GM18502 (cell line): ENCODE results near the gene FHIT.
"Not testable (repeated sequence)": the region's sequence is repeated elsewhere in the genome, so short reads cannot be mapped to it uniquely, and the experiment has no call there.

Experiments
- ATAC-seq: cut with Tn5 transposase; IDR thresholded peaks from one replicate; pipeline ENCODE4 v1.9.1; 2021; ENCODE audit warnings: mild to moderate bottlenecking; ENCODE audit not compliant: unreplicated experiment, poor library complexity

The FHIT gene

DNA sequence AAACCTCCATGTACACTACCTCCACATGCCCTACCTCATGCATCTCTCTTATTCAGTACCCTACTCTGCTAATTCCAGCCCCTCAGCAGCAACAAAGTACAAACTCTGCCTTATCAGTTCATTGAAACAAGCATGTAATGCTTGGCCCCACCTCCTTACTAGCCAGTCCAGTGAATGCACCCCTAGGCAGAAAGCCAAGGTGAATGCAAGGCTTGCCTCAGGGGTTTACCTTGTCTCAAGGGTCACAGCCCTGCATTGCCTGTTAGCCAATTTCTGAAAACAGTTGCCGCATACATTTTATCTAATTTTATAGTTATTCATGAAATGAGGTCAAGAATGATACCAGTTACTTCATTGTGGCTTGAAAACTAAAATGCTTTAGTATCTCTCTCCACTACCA lies 576.4 kb downstream of the FHIT start:
- ATAC-seq = no peak

DNA sequence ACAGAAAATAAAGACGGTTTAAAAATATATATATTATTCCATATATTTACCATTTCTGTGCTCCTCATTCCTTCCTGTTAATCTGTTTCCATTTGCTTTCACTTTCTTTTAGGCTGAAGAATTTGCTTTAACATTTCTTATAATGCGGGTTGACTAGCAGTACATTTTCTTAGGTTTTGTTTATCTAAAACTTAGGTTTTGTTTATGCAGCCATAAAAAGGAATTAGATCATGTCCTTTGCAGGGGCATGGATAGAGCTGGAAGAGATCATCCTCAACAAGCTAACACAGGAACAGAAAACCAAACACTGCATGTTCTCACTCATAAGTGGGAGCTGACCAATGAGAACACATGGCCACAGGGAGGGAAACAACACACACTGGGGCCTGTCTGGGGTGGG lies 578.1 kb downstream of the FHIT start:
- ATAC-seq = no peak

DNA sequence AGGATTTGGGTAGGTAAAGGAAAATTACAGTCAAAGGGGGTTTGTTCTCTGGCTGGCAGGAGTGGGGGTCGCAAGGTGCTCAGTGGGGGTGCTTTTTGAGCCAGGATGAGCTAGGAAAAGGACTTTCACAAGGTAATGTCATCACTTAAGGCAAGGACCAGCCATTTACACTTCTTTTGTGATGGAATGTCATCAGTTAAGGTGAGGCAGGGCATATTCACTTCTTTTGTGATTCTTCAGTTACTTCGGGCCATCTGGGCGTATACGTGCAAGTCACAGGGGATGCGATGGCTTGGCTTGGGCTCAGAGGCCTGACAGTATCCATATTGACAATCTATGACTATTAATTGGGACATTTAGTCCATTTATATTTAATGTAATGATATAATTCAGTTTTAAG lies 578.9 kb downstream of the FHIT start:
- not testable (repeated sequence) for ATAC-seq

DNA sequence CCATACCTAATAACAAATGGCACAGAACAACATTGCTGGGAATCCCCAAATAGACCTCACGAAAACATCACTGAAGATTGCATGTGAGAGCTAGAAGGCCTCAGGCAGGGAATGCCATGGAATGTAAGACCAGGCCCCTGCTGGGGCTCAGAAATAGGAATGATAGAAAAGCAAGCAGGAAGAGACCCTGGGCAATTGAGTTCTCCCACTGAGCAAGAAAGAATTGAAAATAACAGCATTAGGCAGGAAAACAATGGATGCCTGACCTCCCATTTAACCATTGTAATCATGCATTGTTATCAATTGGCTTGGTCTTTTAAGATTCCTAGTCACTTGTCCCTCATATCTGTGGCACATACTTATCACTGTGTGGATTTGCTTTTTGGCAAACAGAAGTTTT lies 581.6 kb downstream of the FHIT start:
- no peak for ATAC-seq

DNA sequence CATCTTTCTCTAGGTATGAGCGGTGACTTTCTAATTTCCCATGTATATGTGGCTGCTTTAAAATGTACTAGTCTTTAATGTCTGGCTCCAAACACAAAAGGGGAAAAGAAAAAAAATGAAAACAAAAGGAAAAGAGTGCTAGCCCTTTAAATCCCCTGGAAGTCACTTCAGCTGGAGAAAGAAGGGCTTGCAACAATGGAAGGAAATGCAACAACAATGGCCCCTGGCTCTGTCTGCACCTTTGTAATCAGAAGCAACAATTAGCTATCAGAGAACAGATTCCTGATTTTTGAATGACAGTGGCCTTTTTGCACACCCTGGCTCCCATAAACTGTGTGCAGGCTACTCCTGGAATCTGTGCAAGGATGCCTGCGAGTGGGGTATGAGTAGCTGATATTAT lies 591.2 kb downstream of the FHIT start:
- ATAC-seq = no peak

DNA sequence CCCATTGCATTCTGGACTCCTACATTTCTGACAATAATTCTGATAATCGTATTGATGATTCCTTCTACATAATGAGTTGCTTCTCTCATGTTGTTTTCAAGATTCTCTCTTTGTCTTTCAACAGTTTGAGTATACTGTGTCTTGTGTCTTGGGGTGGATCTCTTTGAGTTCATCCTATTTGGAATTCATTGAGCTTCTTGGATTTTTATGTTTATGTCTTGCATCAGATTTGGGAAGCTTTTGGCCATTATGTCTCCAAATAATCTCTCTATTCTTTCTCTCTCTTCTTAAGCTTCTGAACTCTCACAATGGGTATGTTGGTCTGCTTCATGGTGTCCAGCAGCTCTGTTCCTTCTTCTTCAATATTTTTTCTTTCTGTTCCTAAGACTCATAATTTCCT lies 592.2 kb downstream of the FHIT start:
- no peak for ATAC-seq

DNA sequence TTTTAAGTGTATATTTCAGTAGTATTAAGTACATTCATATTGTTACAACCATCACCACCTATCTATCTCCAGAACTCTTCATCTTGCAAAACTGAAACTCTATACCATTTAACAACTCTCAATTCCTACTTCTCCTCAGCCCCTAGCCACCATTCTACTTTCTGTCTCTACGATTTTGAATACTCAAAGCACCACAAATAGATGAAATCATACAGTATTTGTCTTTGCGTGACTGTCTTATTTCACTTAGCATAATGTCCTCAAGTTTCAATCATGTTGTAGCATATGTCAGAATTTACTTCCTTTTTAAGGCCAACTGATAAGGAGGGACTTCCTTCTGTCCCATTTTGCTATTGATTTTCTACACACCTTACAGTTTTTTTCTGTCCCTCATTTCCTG lies 593.3 kb downstream of the FHIT start:
- peak; percentile 94 for ATAC-seq

DNA sequence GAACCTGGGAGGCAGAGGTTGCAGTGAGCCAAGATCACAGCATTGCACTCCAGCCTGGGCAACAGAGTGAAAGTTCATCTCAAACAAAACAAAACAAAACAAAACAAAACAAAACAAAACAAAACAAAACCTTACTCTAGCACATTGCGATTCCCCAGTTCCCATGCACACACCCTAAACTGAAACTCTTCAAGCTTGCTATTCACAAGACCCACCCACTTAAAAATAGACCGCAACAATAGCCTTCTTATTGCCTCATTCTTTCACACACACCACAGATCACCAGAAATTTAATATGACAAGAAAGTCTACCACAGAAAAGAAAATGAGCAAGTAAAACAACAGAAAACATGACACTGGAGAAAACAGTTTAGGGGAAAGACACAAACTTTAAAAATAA lies 598.4 kb downstream of the FHIT start:
- no peak for ATAC-seq

DNA sequence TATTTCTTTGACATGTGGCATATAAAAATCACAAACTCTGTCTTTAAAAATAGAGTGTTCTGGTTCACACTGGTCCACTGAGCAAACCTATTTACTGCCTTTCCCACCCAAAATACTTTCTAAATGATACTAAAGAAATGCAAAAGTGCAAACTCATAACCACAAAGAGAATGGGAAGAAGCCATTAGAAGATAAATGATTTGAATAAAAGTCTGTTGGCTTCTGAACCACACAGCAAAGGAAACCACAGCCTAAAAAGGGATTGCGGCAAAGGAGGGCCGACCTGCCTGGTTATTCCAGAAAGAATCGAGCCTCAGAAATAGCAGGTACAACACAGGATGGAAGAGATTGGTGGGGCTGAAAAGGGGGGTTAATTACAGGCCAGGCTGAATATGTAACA lies 599.5 kb downstream of the FHIT start:
- ATAC-seq = no peak

DNA sequence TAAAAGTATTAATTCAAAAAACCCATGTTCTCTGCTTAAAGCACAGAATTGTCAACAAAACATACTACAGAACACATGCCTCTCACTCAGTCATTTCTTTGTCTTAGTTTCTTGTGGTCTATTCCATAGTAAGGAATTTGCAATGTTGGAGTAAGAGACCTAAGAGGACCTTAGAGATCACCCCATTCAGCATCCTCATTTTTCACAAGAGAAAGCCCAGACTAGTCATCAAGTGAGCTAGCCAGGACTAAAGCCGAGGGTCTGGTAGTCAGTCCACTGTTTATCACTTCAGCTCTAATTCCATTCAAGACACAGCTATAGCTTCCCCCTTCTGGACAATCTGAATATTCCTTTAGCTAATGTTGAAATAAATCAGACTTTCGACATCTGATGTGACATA lies 601.1 kb downstream of the FHIT start:
- no peak for ATAC-seq

DNA sequence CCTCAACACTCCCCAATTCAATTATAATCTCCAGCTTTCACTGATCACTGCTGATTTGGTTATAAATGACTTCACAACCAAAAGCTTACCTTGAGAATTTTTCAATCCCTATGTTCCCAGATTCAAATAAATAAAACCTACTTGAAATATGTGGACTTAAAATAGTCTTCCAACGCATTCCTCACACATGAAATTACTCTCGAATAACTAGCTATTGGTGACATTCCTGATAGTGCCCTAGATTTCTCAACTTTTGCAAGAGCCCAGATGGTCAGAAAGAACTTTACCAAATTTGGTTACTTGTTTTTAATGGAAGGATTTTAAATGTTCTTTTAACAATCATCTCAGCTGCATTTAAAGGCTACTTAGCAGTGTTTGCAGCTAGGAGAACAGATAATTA lies 605.5 kb downstream of the FHIT start:
- ATAC-seq = no peak

DNA sequence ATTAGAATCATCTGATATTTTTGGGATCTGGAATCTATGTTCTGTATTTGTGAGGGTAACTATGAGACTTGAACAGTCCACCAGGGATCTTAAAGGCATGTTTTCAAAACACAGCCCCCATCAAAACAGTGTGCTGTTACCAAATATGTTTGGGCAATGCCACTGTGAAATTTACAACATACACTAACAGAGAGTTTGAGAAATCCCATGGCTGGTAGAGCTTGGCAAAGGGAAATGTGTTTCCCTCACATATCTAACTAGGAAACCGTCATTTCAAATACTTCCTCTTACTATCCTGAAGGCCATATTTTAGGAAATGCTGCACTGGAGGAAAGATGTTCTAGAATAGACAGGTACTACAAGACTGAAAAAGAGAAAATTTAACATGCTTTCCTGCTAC lies 607.4 kb downstream of the FHIT start:
- ATAC-seq = no peak

DNA sequence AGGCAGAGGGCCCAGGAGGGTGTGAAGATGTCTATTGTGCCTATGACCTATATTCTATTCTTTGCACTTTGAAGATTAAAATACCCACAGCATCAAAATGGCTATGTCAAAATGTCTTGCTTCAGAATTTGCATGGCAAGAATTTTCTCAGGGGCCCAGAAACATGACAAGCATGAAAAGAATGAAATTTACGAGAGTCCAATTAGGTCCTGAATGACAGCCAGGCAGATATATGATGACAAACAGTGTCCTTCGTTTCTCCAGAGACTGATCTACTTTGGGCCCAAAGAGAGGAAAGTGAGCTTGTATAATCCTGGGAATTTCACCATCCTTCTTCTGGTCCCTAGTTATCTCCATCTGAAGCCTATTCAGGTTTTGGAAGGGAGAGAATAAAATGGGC lies 609.9 kb downstream of the FHIT start:
- no peak for ATAC-seq

DNA sequence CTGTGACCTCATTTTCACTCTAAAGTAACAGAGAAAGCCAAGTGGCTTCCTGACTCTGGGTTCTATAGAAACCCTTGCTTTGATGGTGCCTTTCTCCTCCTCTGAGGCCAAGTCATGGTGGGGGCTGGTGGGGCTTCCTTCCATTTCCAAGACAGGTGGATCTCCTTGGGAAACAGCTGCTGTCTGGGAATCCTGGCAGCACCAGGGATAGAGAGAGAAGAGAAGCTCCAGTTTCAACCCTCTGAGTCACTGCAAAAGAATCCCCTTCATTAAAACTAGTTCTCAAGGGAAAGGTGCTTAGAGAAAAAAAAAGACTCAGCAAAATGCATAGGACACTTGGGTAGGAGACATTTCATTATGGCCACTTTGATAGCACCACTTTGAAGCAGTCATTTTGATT lies 614.4 kb downstream of the FHIT start:
- ATAC-seq = no peak

DNA sequence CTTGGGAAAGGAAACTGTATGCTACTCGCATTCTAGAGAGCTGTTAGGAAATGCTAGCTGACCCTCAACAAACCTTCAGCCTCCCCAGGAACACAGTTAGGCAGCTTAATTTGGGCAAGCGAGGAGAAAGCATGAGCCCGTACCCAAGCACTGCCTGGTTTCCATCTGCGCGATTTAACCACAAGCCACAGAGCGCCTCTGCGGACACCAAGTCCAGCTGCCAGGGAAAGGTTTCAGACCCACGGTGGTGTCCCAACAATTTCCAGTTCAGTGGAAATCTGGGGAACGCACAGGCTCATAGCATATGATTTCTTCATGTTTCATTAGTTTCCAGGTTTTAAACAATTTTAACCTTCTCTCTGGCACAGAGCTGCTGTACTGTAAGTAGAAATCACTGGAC lies 617.6 kb downstream of the FHIT start:
- ATAC-seq = no peak

DNA sequence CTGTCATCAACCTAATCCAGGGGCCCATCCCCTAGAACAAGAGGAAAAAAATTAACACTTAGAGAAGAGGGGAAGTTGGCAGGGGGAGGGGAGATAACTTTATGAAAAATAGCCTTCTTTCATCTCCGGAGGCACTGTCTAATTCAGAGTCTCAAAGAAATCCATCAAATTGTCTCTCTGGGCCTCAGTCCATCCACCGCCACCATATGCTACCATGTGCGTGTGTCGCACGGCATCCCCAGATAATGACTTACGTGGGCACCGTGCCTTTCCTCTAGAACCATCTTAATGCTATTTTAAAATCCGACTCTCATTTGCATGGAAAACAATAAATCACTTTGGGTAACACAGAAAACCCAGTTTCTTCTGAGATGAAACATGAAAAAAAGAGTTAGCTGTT lies 619.7 kb downstream of the FHIT start:
- ATAC-seq = no peak

DNA sequence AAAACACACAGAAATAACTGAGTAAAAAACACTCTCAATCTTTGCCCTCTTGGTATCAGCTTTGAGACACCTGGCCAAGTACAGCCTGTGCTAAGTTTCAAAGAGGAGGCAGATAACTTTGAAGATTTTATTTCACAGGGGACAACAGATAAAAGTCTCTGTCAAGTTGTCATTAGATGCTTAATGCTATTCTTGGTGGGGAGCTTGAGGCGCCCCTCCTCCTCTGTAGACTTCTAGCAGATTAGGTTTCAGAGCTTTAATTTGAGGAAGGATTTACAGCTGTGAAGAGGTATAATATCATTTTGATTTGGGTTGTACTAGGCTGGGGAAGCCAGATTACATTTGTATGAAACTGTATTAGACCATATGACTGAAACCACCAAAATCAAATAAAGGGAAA lies 620.3 kb downstream of the FHIT start:
- no peak for ATAC-seq

DNA sequence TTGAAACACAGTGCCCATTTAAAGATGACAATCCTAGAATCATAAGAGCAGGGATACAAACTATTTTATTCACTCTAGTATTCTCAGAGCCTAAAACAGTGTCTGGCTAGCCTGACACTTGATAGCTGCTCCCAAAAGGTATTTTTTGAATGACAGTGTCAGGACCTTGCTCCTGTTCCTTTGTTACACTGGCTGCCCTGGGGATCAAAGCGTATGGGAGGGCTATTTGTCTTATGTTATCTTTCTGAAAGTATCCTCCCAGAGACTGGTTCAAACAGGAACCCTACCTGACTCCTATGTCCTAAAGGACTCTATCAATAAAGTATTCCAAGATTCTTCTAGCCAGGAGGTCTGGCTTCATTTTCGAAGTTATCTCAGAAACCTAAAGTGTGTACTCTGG lies 621.4 kb downstream of the FHIT start:
- ATAC-seq = no peak

DNA sequence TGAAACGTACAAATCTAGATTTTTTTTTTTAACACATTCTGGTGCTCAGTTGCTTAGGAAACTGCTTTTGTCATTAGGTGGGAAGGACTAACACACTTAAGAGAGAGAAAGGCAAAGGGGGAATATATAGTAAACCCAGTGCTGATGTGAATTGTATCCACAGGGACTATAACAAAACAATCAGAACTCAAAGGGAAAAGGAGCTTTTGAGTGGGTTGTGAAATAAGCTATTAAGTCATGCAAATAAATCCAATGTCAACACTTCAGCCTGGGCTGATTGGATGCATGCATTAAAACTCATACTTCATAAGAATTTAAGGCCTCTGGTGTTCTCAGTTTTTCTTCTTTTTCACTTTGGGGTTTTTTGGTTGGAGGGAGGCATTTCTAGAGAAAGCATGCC lies 628.9 kb downstream of the FHIT start:
- ATAC-seq = no peak

DNA sequence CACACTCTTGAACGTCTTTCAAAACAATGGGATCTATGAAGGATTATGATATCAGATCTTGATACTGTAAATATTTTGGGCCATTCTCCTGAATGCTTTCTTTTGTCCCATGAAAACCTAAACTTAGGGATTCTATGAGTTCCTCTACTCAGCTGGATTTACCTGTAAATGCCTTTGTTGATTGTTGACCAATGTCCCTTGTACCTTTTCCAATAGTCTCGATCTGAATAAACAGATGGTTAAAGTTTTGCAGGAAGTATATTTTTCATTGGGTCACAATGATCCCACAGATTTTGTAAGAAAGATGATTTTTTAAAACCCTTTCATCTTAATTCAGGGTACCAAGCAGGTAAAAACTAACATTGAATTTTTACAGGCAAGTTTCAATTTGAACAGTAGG lies 634.1 kb downstream of the FHIT start:
- ATAC-seq = no peak

DNA sequence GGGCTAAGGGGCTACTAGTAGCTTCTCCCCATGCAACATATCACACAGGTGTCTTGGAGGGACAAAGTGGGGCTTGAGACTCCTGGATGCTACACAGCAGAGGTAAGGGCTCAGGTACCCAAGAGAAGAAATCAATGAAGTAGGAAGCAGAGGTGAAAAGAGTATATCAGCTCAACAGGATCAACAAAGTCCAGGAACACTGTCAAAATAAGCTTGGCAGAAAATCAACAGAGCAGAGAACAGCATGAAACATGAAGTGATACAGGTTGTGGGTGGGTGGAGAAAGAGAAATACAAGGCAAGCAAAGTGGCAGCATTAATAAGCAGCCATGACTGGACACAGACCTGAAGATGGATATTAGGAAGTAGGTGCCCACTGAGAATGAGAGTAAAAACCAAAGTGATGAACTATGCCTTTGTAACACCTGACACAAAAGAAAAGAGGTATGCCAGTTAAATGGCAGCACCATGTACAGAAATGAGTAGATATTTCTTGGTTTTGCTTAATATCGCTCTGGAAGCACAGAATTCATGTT lies 637.4 kb downstream of the FHIT start:
- no peak for ATAC-seq

DNA sequence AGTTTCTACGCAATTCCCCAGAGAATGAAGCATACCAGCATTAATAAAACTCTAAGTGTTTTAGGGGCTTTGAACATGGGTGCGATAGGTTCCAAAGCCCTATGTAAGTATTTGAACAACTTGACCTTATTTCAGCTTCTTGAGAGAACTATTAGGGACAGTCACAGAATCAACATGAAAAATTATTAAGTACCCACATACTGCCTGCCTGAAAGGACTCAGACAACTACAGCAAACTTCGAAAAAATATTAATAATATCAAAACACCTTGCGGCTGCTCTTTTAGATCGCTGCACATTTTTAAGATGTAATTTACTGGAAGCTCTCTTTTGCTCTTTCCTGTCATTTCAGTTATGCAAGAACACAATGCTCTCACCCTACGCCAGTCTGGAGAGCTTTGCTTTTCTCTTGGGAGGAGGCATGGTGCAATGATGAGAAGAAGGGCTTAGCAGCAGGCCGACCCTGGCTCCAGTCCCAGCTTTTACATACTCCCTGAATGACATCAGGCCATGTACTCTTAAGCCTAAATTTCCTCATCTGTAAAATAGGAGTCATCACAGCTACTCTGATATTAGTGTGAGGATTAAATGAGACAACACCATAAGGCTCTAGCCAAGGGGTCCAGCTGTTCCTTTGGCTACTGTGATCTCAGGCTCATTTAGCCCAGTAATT lies 640.7 kb downstream of the FHIT start:
- ATAC-seq = no peak

DNA sequence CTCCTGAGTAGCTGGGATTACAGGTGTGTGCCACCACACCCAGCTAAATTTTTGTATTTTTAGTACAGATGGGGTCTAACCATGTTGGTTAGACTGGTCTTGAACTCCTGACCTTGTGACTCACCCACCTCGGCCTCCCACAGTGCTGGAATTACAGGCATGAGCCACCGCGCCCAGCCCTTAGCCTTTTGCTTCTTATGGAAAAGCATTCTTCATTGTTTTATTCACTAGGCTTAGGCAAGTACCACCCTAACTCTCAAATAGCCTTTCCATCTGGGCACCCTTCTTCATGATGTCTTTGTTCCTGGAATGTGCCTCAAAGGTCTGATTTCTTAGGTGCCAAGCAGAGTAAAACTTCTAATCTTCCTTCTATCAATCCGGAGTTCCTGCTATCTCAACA lies 641.8 kb downstream of the FHIT start:
- no peak for ATAC-seq
